ENCODE measurements around the gene TERC.

The TERC gene

GRCh38 chr3:169774186-169774585 lies 9.3 kb upstream of the TERC start:
- peaks cover 30% of the 10 kb centered on the region for H3K4me1 ChIP-seq (ENCODE audit: insufficient read depth, low read length, poor library complexity, severe bottlenecking)
- peaks cover 51% of the 10 kb centered on the region for H3K79me2 ChIP-seq (ENCODE audit: insufficient read depth, low read length)
- peaks cover 43% of the 10 kb centered on the region for H4K20me1 ChIP-seq (ENCODE audit: insufficient read depth, low read length, poor library complexity, severe bottlenecking)
- H3K9ac ChIP-seq (ENCODE audit: low read depth, low read length, poor library complexity, severe bottlenecking), result peak overlapping the region; percentile 90
- H3K9me2 ChIP-seq (replicated peaks; ENCODE audit: low read depth, low read length), result no peaks in the 10 kb centered on the region
- H3K9me3 ChIP-seq (ENCODE audit: insufficient read depth, low read depth, low read length), result no peaks in the 10 kb centered on the region
- peaks cover 14% of the 10 kb centered on the region for H3F3A ChIP-seq (ENCODE audit: low read depth)
- TF ChIP-seq EZH2phosphoT487 (IDR thresholded peaks at IDR 0.05; ENCODE audit: borderline replicate concordance), result no peak
- TF ChIP-seq CTCF (conservative IDR thresholded peaks at IDR 0.05; ENCODE audit: low read length), result no peak
- H3K4me2 ChIP-seq (ENCODE audit: low read depth, low read length, poor library complexity, severe bottlenecking), result peak overlapping the region; percentile 80
- no peak overlapping the region for H2AFZ ChIP-seq (ENCODE audit: low read length)
- no peaks in the 10 kb centered on the region for H3K27me3 ChIP-seq (ENCODE audit: insufficient read depth, low read length, poor library complexity, severe bottlenecking)
- H3K36me3 ChIP-seq (ENCODE audit: insufficient read depth, low read length), result peaks cover 4% of the 10 kb centered on the region; the same call in 1 of the 2 replicates
- H3K4me3 ChIP-seq (ENCODE audit: low read length, poor library complexity, severe bottlenecking), result peak overlapping the region; percentile 85

- Histone ChIP-seq H3K4me1 (ENCODE audit: insufficient read depth, low read length, poor library complexity, severe bottlenecking) (peaks cover 26% of the 10 kb centered on the region), H3K4me2 (ENCODE audit: low read depth, low read length, poor library complexity, severe bottlenecking) (peak within 1 kb of the TSS; percentile 80), H3K4me3 (ENCODE audit: low read length, poor library complexity, severe bottlenecking) (peak within 1 kb of the TSS; percentile 85), H3K36me3 (ENCODE audit: insufficient read depth, low read length) (no peaks in the 10 kb centered on the region), H3K9ac (ENCODE audit: low read depth, low read length, poor library complexity, severe bottlenecking) (peak within 1 kb of the TSS; percentile 90), H3K9me2 (replicated peaks; ENCODE audit: low read depth, low read length) (no peaks in the 10 kb centered on the region), H2AFZ (ENCODE audit: low read length) (peak within 1 kb of the TSS; percentile 97), H3K79me2 (ENCODE audit: insufficient read depth, low read length) (peaks cover 43% of the 10 kb centered on the region), H3K27me3 (ENCODE audit: insufficient read depth, low read length, poor library complexity, severe bottlenecking) (no peaks in the 10 kb centered on the region), H4K20me1 (ENCODE audit: insufficient read depth, low read length, poor library complexity, severe bottlenecking) (peaks cover 37% of the 10 kb centered on the region), H3K9me3 (ENCODE audit: insufficient read depth, low read depth, low read length) (no peaks in the 10 kb centered on the region), H3F3A (ENCODE audit: low read depth) (peaks cover 19% of the 10 kb centered on the region)
- TF ChIP-seq CTCF (conservative IDR thresholded peaks at IDR 0.05; ENCODE audit: low read length), result peak; percentile 28
- TF ChIP-seq EZH2phosphoT487 (IDR thresholded peaks at IDR 0.05; ENCODE audit: borderline replicate concordance), result no peak
Observed at GRCh38 chr3:169772897-169773816, 8.3 kb upstream of the TERC start, which contains the start of gene MYNN. TSS of gene MYNN (plus strand) at chr3:169773396. CDS start at chr3:169774296, 900 bp downstream.

- TF ChIP-seq CTCF (conservative IDR thresholded peaks at IDR 0.05; ENCODE audit: low read length) (no peak), EZH2phosphoT487 (IDR thresholded peaks at IDR 0.05; ENCODE audit: borderline replicate concordance) (no peak)
- H3F3A ChIP-seq (ENCODE audit: low read depth), result peaks cover 27% of the 10 kb centered on the region
Observed at GRCh38 chr3:169772305-169772896, 7.5 kb upstream of the TERC start.

More at GRCh38 chr3:169772305-169772896, 7.5 kb upstream of the TERC start:
- Histone ChIP-seq H3K9me2 (replicated peaks; ENCODE audit: low read depth, low read length) (no peaks in the 10 kb centered on the region), H3K4me2 (ENCODE audit: low read depth, low read length, poor library complexity, severe bottlenecking) (peak overlapping the region; percentile 80), H3K4me3 (ENCODE audit: low read length, poor library complexity, severe bottlenecking) (peak overlapping the region; percentile 85), H3K27me3 (ENCODE audit: insufficient read depth, low read length, poor library complexity, severe bottlenecking) (no peaks in the 10 kb centered on the region), H3K36me3 (ENCODE audit: insufficient read depth, low read length) (no peaks in the 10 kb centered on the region), H3K4me1 (ENCODE audit: insufficient read depth, low read length, poor library complexity, severe bottlenecking) (peaks cover 26% of the 10 kb centered on the region), H3K9me3 (ENCODE audit: insufficient read depth, low read depth, low read length) (no peaks in the 10 kb centered on the region), H4K20me1 (ENCODE audit: insufficient read depth, low read length, poor library complexity, severe bottlenecking) (peaks cover 31% of the 10 kb centered on the region), H3K9ac (ENCODE audit: low read depth, low read length, poor library complexity, severe bottlenecking) (peak overlapping the region; percentile 90), H2AFZ (ENCODE audit: low read length) (peak overlapping the region; percentile 97), H3K79me2 (ENCODE audit: insufficient read depth, low read length) (peaks cover 36% of the 10 kb centered on the region)

Measured in Loucy (cell line).